GM19324 (cell line): ENCODE data around the gene BMAL1.
A peak's percentile ranks its signal among the peaks of the same experiment; 100 is the strongest.
"Not testable (repeated sequence)": the region's sequence is repeated elsewhere in the genome, so short reads cannot be mapped to it uniquely, and the experiment has no call there.

Experiments used
- ATAC-seq: cut with Tn5 transposase; IDR thresholded peaks from one replicate; pipeline ENCODE4 v1.9.1; 2021; ENCODE audit warnings: mild to moderate bottlenecking, moderate library complexity; ENCODE audit not compliant: unreplicated experiment, low FRiP score

The BMAL1 gene

DNA sequence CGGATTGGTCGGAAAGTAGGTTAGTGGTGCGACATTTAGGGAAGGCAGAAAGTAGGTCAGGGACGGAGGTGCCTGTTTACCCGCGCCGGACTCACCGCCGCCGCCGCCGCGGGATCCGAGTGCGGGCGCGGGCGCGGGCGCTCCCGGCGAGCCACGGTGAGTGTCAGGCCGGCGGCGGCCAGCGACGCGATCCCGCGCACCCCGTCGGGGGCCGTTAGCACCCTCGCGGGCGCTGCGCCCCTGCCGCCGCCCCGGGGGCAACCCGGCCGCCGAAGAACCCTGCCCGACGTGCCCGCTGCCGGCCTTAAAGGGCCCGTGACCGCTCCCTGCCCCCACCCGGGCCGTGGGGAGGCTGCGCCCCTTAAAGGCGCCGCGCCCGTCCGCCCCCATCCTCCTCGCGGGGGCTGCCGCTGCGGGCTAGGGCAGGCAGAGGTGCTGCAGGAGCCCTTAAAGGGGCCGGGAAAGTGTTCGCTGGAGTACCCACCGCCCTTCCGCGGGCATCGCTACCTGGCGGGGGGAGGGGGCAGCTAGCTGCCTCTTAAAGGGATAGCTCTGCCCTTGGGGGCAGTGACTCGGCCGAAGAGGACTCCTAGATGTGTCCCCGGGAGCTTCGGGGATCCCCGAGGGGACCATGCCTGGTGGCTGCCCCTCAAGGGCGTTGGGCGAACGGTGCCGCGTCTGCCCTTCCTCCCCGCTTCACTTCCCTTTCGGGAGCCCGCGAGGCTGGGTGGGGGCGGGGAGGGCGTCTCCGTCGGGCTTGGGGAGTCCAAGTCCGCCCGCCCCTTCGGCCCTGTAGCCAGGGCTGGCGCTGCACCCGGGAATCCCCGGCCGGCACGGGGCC lies at the start of gene BMAL1:
TSS of gene BMAL1 (plus strand) at position 23 of the 841 bp plus-strand sequence. CDS start 76,519 bp downstream, outside the sequence.
- peak; percentile 34 for ATAC-seq

DNA sequence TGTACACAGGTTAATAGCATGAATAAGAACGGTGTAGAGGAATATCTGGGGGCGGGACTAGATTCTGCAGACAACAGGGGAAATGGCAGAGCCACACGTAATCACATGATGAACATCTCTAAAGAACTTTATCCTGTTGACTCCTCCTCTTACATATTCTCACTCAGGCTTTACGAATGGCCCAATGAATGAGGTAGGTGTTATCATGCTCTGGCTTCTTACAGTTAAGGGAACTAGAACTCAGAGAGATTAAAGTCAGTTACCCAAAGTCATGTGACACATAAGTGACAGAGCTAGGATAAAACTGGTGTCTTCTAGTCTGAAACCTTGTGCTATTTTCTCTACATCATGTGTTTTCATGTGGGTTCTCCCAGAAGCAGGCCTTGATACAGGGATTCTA lies 49.0 kb upstream of the BMAL1 start:
- ATAC-seq: no peak

DNA sequence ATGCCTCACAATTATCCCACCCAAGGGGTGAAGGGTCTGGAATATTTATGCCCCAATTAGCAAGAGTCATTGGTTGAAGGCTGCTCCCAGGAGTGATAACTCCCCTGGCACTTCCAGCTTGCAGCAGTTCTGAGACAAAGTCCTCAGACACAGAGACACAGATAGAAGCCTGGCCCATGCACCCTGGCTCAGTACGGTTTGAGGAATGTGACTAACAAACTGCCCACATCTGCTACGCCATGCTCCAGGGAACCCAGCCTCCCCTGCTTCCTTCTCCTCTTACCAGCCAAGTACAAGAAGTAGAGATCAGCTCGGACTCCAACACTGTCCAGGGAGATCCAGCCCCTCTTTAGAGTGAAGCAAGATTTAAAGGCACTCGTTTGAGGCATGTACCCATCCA lies 48.5 kb upstream of the BMAL1 start:
- no peak for ATAC-seq

DNA sequence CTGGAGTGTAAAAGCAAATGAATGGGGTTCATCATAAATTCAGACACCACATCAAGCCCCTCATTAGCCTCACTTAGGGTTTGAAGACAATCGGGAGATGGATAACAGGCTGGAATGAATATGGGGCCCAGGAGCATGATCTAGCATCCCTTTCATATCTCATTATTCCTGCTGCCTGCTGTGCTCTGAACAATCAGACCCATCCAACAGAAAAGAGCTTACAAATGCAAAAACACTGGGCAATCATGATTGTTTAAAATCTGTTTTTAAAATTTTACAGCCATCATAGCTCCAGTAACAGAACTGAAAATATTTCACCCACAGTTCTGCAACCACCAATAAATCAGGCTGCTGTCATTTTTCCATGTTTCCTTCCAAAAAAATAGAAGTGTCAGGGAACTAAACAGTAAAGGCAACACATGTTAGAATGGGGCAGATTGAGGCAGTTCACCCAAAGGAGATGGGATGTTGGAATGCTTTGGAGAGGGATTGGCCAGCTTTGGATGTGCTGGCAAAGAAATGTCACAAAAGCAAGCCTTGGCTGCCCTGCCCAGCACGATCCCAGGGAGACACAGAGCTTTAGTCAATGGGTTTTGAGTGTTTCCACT lies 47.8 kb upstream of the BMAL1 start:
- no peak for ATAC-seq

DNA sequence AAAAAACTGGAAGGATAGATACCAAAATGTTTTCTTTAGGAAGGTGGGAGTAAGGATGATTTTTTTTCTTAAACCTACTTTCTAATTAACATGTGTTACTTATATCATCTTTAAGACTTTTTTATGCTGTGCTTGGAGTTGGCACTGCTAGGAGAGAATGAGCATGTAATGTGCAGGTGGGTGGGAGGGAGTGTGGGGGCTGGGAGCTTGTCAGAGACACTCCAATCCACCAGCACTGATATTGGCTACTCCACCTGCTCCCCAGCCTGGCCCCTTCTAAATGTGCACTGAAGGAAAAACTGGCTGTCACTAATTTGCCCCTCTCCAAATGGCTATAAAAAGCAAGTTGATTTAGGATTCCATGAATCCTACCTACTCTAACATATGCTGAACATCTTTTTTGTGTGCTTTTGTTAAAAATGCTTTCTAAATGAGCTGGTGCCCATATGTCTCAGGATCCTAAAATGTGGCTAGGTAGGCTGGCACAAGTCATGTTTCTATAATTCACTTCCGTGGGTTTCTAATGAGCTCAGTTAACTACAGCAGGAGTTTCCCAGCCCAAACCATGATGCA lies 44.3 kb upstream of the BMAL1 start:
- ATAC-seq: no peak

DNA sequence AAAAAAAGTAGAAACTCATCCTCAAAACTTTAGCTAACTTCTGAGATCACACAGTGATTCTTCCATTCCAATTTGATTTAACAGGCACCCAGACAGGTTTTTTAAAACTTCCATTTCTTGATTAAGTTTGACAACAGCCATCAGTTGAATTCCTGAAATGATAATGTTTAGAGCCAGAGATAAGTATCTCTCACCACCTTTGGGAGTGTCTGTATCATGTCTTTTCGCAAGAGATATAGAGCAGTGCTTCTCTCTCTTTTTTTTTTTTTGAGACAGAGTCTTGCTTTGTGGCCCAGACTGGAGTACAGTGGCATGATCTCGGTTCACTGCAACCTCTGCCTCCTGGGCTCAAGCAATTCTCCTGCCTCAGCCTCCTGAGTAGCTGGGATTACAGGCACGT lies 41.7 kb upstream of the BMAL1 start:
- no peak for ATAC-seq

DNA sequence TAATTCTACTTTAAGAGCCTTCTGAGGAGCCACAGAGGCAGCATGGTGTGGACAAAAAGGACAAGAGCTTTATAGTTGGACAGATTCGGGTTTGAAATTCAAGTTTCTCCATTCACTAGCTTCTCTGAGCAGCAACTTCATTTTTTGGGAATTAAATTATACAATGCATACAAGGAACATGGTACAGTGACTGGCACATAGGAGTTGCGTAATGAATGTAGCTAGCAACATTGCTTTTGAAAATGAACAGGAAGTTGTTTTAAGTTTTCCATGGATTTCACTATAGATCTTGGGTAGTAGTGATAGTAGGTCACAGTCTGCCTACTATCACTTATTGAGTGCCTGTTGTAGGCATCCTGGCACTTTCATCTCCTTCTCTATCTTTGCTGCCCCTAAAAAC lies 41.0 kb upstream of the BMAL1 start:
- ATAC-seq: no peak

DNA sequence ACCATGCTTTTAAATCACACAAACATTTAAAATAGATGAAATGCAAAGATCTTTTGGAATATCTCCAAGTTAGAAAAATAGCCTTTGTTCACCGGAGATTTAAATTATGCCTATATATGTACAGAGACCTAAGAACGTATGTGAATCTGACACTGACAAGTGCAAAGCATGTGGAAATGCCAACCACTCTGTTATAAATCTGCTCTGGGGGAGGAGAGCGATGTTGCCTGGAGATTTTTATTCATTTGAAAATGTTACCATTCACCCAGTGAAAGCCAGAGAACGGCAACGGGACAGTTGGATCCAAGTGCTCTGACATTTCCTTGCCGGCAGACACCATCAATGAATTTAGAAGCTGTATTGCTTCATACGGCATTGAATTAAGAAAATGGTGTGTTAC lies 39.8 kb upstream of the BMAL1 start:
- ATAC-seq: no peak

DNA sequence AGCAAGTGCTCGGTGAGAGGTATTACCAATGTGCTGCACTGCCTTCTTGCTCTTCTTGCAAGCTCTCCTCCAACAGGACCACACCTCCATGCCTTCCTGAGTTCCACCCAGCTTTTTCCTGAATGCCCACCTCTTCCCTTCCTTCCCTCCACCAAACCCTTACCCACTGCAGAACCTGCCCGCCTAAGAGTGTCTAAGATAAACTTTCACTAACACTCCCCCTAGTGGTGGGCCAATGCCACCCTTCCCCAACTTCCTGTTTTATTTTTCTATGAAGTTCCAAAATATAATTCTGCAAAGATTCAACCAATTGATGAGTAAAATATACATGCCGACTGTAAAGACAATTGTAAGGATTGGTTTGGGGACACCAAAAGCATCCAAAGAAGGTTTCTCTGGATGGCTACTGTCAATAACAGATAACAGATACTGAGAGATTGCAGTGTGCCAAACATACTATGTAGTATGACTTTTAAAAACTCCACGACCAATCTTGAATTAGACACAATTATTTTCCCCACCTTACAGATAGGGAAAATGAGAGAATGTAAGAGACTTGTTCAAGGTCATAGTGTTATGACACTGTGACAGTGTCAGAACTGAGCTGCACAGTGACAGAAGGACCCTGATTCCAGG lies 38.6 kb upstream of the BMAL1 start:
- no peak for ATAC-seq

DNA sequence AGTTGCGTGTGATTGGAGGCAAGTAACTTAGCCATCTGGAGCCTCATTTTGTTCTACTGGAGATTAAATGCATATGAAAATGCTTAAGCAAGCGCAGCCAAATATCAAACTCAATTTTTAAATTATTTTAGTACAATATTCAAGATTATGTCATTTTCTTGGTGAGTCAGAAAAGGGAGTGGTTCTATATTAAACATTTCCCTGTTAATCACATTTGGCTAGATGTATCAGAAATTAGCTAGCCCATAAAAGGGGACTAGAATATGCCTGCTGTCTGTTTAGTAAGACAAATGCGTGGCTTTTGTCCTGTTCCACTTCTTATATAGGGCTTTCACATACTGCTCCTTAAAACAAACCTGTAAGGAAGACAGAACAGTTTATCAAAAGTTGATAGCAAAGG lies 35.0 kb upstream of the BMAL1 start:
- no peak for ATAC-seq

DNA sequence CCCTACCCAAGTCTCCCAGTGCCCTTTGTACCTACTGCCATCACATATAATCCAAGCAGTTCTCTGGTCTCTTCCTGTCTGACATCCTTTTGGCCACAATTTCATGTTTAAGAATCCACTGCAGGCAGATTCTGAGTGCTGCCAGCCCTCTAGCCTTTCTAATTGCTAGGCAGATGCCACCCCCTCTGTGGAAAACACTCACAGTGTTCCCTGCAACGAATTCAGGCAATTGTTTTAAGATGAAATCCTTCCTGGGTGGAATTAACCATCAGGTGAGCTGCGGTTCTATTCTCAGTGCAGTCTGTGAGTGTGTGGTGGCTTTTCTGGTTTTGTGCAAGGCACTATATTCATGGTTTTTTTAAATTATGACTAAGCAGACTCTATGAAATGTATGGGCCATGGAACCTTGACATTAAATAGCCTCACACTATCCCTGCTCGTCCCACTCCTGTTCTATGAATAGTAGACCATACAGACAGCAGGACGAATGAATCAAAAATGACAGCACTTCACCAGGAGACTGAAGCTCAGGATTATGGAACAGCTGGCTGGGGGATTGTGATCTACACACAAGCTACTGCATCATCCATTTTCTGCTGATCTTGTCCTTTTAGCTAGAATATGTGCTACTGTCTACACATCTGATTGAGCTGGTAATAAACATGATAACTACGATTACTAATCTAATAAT lies 29.8 kb upstream of the BMAL1 start:
- ATAC-seq: no peak

DNA sequence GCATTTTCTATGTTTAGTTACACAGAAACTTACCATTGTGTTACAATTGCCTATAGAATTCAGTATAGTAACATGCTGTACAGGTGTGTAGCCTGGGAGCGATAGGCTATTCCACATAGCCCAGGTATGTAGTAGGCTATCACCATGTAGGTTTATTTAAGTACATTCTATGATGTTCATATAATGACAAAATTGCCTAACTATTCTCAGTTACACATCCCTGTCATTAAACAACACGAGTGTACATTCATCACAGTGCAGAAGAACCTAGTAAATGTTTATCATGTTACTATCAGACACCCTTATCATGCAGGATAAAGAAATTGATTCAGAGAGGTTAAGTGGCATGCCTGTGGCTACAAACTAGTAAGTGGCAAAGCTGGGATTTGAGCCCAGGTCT lies 28.4 kb upstream of the BMAL1 start:
- no peak for ATAC-seq

DNA sequence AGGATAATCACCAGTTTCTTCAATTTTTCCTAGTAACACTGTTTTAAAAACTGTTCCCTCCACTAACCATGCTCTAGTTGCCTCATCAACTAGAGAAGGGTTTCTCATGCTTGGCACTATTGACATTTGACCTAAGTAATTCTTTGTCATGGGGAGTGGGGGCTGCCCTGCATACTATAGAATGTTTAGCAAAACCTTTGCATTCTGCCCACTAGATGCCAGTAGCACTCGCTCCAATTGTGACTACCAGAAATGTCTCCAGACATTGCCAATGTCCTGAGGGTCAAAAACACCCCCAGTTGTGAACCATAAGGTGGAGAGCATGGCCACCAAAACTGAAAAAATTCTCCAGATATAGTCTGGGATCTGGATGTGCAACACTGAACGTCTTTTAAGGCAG lies 27.6 kb upstream of the BMAL1 start:
- no peak for ATAC-seq

DNA sequence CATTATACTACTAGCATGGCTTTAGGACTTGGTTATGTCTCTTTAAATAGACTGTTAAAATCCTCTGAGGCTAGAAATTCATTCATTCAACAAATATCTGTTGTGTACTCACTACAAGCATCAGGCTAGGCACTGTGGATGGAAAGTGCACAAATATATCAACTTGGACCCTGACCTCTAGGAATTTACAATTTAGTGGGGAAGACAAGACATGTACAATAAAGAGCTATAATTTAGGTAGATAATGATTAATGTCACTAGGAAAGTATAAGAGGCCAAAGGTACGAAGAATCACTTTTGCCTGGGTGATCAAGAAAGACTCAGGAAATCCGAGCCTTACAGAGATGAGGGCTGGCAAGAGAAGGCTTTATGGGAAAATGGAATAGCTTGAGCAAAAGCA lies 25.6 kb upstream of the BMAL1 start:
- no peak for ATAC-seq

DNA sequence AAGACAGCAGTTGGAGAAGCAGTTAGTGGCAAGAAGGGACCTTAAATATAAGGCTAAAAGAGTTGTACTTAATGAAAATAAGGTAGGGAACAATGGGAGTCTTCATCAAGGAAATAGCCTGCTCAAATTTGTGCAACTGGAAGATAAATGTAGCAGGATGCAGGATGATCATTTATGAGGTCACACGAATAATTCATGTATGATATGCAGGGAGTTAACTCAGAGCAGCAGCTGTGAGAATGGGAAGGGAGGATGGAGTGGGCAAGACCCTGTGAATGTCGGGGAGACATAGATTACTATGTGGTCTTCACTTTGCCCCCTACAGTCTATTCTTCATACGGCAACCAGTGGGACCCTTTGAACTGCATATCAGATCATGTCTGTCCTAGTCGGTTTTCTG lies 25.2 kb upstream of the BMAL1 start:
- no peak for ATAC-seq

DNA sequence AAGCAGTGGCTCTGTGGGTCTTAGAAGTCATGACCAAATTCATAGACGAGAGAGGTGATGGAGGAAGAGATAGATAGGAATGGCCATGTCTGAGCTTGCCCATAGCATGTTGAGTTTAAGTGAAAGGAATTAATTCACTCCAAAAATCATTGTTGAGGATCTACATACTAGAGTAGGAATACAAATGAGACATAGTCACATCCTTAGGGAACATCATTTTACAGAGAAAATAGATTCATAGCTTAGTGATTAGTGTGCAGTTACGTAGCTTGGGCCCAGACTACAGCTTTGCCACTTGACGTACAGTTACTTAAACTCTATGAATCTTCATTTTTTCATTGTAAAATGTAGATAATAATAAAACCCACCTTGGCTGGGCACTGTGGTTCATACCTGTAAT lies 21.4 kb upstream of the BMAL1 start:
- no peak for ATAC-seq

DNA sequence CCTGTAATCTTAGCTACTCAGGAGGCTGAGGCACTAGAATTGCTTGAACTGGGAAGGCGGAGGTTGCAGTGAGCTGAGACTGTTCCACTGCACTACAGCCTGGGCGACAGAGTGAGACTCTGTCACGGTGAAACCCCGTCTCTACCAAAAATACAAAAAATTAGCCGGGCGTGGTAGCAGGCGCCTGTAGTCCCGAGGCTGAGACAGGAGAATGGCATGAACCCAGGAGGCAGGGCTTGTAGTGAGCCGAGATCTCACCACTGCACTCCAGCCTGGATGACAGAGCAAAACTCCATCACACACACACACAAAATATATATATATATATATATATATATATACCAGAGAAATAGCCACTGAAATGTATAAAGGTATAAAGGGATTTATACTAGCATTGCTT lies 19.5 kb upstream of the BMAL1 start:
- not testable (repeated sequence) for ATAC-seq

DNA sequence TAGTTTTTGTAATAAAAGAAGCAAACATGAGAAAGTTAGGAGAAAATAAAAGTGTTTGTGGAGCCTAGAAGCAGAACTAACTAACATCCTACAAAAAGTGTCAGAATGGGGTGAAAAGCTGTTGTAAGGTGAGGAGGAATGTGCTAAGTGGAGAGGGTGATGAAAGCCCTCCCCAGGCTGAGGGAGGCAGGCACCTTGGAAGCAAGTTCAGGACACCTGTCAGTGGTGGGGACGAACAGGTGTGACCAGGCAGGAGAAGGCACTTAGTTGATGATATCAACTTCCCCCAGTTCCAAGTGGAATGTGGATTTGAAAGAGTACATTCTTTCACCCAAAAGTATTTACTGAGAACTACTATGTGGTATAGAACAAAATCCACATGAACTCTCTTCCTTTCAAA lies 18.7 kb upstream of the BMAL1 start:
- ATAC-seq: no peak

DNA sequence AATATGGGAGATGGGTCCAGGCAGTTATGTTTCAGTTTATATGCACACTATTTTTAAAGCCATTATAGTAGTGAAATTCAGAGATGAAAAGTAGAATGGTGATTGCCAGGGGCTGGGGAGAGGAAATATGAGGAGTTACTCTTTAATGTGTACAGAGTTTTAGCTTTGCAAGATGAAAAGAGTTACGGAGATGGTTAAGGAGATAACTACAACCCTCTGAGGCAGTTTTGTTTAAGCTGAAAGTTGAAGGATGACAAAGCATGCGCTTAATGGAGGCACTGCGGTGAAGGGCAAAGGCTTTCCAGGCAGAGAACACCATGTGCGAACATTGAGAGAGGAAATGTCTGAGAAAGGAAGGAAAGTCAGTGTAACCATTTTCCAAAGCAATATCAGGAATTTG lies 18.2 kb upstream of the BMAL1 start:
- no peak for ATAC-seq

DNA sequence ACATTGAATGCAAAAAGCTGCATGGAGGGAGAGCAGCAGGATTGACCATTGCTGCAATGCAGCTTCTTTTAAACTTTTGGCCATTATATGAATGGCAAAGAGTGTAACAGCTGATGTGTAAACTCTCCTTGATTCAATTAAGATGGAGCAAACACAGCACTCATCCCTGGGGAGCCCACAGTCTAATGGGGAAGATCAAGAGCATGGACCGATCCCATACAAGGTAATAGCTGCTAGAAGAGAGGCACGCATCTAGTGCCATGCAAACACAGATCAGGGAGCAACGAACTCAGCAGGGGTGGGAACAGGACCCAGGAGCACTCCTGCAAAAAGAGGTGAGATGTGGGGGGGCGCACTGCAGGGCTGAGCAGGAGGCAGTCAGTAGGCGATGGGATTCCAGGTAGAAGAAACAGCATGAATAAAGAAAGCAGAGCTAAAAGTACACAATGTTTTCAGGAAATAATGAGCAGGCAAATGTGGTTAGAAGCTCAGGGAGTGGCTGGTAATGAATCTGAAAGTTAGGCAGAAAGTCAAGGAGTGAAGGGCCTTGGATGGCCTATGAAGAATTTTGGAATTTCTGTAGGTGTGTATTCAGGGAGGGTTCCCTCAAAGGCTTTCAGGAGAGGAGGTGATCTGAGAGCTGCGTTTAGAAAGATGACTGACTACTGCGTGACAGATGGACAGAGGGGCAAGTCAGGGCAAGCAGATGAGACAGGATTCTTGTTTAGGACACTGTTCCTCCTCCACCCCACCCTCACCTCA lies 17.2 kb upstream of the BMAL1 start:
- ATAC-seq: no peak
